Keratinocyte (primary cell): ENCODE results near the gene KCNB1.

Experiments used
- EZH2 ChIP-seq: IDR thresholded peaks from one replicate; pipeline ENCODE4 v1.6.1; 2012; ENCODE audit warnings: inconsistent platforms, mild to moderate bottlenecking, low read length, moderate library complexity
- TF ChIP-seq, protein P1 (sequence below), 3 experiments: IDR thresholded peaks in 1 of 3; conservative IDR thresholded peaks in 1 of 3; optimal IDR thresholded peaks in 1 of 3; 2 replicates in 2 of 3; 3 replicates in 1 of 3; pipeline versions ENCODE3 to v1.5.1; 2011; ENCODE audit warnings: low read length in 3 of 3, mild to moderate bottlenecking in 3 of 3, moderate library complexity in 2 of 3, control low read depth in 1 of 3, inconsistent platforms in 1 of 3; ENCODE audit not compliant: insufficient read depth in 2 of 3; ENCODE audit errors: extremely low read depth in 1 of 3

DNA sequence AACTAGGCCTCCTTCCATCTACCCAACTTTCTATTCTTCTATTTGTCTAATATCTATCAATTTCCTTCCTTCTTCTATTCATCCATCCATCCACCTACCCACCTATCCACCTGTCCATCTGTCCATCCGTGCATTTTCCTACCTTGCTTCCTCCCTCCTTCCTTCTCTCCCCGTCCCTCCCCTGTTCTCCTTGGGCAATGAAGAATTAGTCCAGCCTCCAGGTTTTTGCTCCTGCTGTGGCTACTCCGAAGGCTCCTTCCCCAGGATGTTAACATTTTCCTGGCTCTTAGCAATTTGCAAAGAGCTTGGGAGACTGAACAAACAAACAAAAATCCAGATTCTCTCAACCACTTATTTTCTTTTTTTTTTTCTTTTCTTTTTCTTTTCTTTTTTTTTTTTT, 81.6 kb downstream of the KCNB1 start:
- TF ChIP-seq, protein P1, sequence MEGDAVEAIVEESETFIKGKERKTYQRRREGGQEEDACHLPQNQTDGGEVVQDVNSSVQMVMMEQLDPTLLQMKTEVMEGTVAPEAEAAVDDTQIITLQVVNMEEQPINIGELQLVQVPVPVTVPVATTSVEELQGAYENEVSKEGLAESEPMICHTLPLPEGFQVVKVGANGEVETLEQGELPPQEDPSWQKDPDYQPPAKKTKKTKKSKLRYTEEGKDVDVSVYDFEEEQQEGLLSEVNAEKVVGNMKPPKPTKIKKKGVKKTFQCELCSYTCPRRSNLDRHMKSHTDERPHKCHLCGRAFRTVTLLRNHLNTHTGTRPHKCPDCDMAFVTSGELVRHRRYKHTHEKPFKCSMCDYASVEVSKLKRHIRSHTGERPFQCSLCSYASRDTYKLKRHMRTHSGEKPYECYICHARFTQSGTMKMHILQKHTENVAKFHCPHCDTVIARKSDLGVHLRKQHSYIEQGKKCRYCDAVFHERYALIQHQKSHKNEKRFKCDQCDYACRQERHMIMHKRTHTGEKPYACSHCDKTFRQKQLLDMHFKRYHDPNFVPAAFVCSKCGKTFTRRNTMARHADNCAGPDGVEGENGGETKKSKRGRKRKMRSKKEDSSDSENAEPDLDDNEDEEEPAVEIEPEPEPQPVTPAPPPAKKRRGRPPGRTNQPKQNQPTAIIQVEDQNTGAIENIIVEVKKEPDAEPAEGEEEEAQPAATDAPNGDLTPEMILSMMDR (optimal IDR thresholded peaks at IDR 0.05 in 1 of 3, IDR thresholded peaks at IDR 0.05 in 1 of 3, conservative IDR thresholded peaks at IDR 0.05 in 1 of 3; ENCODE audit: extremely low read depth in 1 of 3, insufficient read depth in 2 of 3, low read length in 3 of 3), result no peak
- TF ChIP-seq EZH2, result no peak
